GM18517 (cell line): ENCODE results near the gene FPR3.
"Not testable (repeated sequence)": the region's sequence is repeated elsewhere in the genome, so short reads cannot be mapped to it uniquely, and the experiment has no call there.

Source experiments
- ATAC-seq: cut with Tn5 transposase; IDR thresholded peaks from one replicate; pipeline ENCODE4 v1.9.1; 2021; ENCODE audit warnings: mild to moderate bottlenecking, moderate library complexity; ENCODE audit not compliant: unreplicated experiment

FPR3 gene

DNA sequence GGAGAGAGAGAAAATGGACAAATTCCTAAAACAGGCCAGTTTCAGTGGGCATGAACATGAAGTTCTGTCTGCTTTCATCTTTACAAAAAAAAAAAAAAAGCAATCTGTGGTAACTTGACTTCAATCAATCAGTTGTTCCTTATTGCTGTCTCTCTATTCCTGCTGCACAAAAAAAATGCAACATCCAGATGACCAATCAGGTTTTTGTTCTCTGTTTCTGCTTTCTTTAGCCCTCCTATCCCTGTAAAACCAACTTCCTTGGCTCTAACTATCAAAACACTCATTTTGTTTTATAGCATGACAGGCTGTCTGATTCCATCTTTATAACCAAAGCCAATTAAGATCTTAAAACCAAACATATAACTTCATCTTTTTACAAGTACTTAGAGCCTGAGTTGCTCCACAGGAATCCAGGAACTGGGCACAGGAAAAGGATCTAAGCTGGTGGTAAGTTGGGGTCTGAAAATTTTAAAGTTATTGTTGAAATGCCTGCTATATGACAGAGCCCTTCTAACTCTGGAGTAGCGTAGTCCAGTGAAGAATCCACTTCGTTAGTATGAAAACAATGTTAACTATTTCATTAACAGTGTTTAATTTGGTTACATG is at the start of gene FPR3:
FPR3 (plus strand) TSS at position 273 of the 606 bp plus-strand sequence. CDS start 28,592 bp downstream, outside the sequence.
- no peak for ATAC-seq

DNA sequence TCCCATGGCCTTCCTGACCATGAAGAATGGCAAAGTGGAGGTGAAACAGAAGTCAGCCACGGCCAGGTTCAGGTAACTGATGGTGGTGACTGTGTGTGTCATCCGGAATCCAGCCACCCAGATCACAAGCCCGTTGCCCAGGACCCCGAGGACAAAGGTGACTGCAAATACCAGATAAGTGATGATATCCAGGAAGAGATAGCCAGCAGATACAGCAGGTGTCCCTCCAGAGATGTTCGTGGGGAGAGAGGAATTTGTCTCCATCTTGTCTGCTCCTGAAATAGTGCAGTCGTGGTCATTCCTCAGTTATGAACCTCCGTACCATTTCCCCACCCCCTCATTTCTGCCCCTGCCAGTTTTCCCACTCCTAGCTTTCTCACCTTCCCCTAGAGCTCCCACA is 48.2 kb upstream of the FPR3 start:
- ATAC-seq: no peak

DNA sequence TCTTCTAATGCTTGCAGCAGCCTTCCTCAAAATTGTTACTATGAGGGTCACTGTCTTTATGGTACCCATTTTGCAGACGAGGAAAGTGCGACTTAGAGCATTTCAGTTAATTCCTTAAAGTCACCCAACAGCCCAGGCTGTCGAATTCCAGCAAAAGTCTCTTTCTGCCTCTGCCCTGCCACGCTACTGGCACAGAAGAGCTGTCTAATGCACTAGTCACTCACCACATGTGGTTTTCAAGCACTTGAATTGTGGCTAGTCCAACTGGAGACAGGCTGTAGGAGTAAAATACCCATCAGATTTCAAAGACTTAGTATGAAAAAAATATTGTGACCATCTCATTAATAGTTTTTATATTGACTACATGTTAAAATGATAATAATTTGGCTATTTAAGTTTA is 45.0 kb upstream of the FPR3 start:
- ATAC-seq: no peak

GRCh38 chr19:51750400-51751094 is 44.4 kb upstream of the FPR3 start:
- ATAC-seq: no peak

GRCh38 chr19:51751655-51752054 is 43.3 kb upstream of the FPR3 start, which contains the start of gene FPR1:
Gene FPR1 (minus strand): TSS chr19:51751878. CDS start chr19:51746994, 4,884 bp downstream.
- no peak for ATAC-seq

DNA sequence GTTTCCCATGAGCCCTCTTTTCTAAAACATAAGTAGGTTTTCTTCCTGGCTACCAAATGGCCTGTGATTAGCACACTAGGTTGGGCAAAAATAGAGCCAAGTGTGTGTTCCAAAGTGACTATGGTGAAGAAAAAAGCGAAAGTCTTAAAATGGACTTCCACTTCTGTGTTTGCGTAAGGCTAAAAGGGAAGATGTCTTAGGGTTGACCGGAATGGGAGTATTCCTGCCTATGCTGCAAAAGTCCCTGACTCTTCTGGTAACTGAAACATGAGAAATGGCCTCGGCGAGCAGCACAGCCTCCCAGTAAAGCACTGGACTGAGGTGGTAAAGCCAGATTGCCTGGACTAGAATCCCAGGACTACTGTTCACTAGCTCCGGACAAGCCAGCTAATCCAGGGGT is 40.8 kb upstream of the FPR3 start:
- no peak for ATAC-seq

GRCh38 chr19:51754770-51755169 is 40.2 kb upstream of the FPR3 start:
- no peak for ATAC-seq

DNA sequence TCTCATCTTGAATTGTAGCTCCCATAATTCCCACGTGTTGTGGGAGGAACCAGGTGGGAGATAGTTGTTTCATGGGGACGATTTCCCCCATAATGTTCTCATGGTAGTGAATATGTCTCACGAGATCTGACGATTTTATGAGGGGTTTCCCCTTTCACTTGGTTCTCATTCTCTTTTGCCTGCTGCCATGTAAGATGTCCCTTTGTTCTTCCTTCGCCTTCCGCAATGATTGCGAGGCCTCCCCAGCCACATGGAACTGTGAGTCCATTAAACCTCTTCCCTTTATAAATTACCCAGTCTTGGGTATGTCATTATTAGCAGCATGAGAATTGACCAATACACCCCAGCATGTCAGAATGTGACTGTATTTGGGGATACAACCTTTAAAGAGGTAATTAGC is 39.4 kb upstream of the FPR3 start:
- no peak for ATAC-seq

GRCh38 chr19:51760697-51761356 is 34.1 kb upstream of the FPR3 start, which contains the start of gene FPR2:
Gene FPR2 (plus strand): TSS chr19:51761180. CDS start chr19:51768659, 7,479 bp downstream.
- no peak for ATAC-seq

DNA sequence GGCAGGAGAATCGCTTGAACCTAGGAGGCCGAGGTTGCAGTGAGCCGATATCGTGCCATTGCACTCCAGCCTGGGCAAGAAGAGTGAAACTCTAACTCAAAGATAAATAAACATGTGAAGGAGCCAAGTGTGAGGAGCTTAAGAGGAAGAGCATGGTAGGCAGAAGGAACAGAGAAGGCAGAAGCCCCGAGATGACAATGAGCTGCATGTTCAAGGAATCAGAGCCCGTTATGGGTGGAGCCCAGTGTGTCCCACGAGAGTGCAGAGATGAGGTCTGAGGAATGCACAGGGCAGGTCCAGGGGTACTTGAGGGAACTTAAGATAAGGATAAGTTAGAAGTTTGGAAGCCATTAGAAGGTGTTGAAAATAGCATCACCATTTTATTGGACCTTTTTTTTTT is 33.3 kb upstream of the FPR3 start:
- no peak for ATAC-seq

- no peak for ATAC-seq
Observed at GRCh38 chr19:51765086-51765485, 29.9 kb upstream of the FPR3 start.

GRCh38 chr19:51766461-51766860 is 28.5 kb upstream of the FPR3 start:
- ATAC-seq: no peak

DNA sequence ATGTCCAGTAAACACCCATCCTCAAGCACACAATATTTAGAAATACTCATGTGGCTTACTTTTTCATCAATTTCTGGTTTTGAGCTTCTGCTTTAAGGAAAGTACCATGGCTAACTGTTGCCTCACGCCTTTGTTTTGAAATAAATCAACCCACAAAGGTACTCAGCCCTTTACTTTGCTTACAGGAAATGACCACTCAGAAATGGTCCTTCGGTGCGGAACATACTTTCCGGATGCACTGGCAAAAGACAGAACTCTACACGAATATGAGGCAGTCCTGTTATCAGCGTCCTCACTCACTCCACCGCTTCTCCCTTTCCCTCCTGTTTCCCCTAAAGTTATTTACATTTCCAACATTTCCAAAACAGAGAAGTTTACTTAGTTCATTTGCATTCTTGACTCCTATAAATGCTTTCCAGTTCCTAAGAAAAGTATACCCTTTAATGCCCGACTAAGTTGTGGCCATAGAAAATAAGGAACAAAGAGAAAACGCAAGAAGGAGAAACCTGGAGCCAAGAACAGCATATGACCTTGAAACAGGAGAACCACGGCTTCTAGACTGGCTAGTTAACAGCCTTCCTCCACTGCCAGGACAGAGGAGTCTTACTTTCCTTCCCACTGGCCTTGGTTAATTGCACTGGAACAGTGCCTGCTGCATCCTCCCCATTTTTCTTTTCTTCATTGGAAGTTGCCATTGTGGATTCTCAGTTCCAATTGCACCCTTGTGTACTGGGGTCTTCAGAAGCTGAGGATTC is 23.4 kb upstream of the FPR3 start:
- ATAC-seq: no peak

DNA sequence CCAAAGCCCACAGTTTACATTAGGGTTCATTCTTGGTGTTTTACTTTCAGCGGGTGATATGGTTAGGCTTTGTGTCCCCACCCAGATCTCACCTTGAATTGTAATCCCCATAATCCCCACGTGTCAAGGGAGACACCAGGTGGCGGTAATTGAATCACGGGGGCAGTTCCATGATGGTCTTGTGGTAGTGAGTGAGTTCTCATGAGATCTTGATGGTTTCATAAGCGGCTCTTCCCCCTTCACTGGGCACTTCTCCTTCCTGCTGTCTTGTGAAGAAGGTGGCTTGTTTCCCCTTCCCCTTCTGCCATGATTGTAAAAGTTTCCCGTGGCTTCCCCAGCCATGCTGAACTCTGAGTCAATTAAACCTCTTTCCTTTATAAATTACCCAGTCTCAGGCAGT is 22.0 kb upstream of the FPR3 start:
- no peak for ATAC-seq

DNA sequence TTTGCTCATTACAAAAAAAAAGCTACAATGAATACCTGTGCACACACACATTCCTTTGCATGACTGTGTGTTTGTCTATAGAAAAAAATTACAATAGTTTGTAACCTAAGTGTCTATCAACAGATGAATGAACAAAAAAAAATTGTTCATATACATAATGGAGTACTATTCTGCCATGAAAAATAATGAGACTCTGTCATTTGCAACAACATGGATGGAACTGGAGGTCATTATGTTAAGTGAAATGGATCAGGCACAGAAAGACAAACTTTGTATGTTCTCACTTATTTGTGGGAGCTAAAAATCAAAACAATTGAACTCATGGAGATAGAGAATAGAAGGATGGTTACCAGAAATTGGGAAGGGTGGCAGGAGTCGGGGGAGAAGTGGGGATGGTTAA is 18.4 kb upstream of the FPR3 start:
- ATAC-seq: not testable (repeated sequence)

DNA sequence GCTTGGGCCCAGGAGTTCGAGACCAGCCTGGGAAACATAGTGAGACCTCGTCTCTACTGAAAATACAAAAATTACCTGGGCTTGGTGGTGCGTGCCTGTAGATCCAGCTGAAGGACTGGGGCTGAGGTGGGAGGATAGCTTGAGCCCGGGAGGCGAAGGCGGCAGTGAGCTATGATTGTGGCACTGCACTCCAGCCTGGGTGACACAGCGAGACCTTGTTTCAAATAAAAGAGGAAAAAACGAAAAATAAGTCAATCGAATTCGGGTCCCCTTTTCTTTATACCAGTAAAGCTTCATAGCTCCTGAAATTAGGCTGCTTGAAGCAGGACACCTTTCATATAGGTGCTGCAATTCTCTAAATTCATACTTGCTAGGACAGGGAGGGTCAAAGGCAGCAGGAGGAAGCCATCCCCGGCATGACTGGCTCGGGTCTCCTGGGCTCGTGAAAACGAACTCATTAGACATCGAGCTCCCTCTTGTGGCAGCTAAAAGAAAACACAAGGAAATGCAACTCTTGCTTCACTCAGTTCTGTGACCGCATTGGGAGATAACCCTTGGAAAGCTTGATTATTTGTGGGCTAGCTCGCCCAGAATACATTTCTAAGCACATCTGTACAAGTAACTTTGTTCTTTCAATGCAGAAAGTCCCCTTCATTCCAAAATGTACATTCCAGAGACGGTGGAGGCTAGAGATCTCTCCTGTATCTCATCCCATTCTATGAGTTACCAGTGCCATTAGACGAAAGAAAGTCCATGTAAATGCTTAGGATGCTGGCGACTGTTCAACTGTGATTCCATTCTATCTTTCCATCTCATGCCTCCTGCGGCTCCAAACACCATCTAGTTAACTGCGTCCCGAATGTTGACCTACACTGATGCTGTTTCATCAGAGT is 17.1 kb upstream of the FPR3 start:
- ATAC-seq: no peak

- no peak for ATAC-seq
Observed at GRCh38 chr19:51779181-51779580, 15.8 kb upstream of the FPR3 start.

- ATAC-seq: no peak
Observed at GRCh38 chr19:51779703-51780102, 15.3 kb upstream of the FPR3 start.

GRCh38 chr19:51780270-51780669 is 14.7 kb upstream of the FPR3 start:
- ATAC-seq: no peak

DNA sequence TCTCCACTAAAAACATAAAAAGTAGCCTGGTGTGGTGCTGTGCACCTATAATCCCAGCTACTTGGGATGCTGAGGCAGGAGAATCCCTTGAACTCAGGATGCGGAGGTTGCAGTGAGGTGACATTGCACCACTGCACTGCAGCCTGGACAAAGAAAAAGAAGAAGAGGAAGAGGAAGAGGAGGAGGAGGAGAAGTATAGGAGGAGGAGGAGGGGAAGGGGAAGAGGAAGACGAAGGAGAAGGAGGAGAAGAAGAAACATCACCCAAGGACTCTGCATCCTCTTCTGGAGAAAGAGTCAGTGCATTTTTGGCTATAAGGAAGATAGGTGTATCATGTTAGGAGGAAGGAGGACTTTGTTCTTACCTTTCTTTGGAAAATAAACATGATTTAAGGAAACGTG is 13.0 kb upstream of the FPR3 start:
- ATAC-seq: no peak
